GM12874 (cell line): ENCODE measurements around the gene SDR42E2.

ENCODE experiments used
- TF ChIP-seq, protein P1 (sequence below): IDR thresholded peaks from 2 replicates; pipeline ENCODE4 v1.5.1; 2011; ENCODE audit warnings: low read depth, mild to moderate bottlenecking, control low read depth, low read length, moderate library complexity; ENCODE audit not compliant: insufficient read depth

The SDR42E2 gene

GRCh38 chr16:22206013-22206841, 43.9 kb downstream of the SDR42E2 start, which contains the start of gene EEF2K:
Gene EEF2K, plus strand, starts transcription at chr16:22206278. Its CDS starts 19,452 bp downstream, at chr16:22225730.
- TF ChIP-seq, protein P1, sequence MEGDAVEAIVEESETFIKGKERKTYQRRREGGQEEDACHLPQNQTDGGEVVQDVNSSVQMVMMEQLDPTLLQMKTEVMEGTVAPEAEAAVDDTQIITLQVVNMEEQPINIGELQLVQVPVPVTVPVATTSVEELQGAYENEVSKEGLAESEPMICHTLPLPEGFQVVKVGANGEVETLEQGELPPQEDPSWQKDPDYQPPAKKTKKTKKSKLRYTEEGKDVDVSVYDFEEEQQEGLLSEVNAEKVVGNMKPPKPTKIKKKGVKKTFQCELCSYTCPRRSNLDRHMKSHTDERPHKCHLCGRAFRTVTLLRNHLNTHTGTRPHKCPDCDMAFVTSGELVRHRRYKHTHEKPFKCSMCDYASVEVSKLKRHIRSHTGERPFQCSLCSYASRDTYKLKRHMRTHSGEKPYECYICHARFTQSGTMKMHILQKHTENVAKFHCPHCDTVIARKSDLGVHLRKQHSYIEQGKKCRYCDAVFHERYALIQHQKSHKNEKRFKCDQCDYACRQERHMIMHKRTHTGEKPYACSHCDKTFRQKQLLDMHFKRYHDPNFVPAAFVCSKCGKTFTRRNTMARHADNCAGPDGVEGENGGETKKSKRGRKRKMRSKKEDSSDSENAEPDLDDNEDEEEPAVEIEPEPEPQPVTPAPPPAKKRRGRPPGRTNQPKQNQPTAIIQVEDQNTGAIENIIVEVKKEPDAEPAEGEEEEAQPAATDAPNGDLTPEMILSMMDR, result peak; percentile 90

GRCh38 chr16:22206842-22207714, 44.8 kb downstream of the SDR42E2 start:
- TF ChIP-seq, protein P1, result no peak

GRCh38 chr16:22207715-22208360, 45.5 kb downstream of the SDR42E2 start:
- TF ChIP-seq, protein P1, result no peak

DNA sequence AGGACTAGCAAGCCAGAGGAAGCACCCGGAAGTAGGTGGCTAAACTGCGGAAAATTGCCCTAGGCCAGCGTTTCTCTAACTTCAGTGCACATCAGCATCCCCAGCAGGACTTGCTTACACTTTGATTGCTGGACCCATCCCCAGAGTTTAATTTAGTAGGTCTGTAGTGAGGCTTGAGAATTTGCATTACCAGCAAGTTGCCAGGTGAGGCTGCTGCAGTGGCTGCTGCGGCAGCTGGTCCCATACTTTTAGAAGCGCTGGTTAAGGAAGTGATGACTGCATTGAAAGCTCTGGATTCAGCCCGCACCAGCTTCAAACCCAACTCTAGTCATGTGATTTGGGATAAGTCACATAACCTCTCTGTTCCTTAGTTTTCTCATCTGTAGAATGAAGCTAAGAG, 48.0 kb downstream of the SDR42E2 start:
- TF ChIP-seq, protein P1, result no peak

- TF ChIP-seq, protein P1, result no peak
Observed at GRCh38 chr16:22210854-22211253, 48.5 kb downstream of the SDR42E2 start.

GRCh38 chr16:22213236-22213635, 50.9 kb downstream of the SDR42E2 start:
- TF ChIP-seq, protein P1, result no peak

- TF ChIP-seq, protein P1, result no peak
Observed at GRCh38 chr16:22213801-22214200, 51.5 kb downstream of the SDR42E2 start.
